Measurements from ENCODE around the gene QPCTL.
"Not testable (repeated sequence)": the region's sequence is repeated elsewhere in the genome, so short reads cannot be mapped to it uniquely, and the experiment has no call there.

Gene QPCTL

DNA sequence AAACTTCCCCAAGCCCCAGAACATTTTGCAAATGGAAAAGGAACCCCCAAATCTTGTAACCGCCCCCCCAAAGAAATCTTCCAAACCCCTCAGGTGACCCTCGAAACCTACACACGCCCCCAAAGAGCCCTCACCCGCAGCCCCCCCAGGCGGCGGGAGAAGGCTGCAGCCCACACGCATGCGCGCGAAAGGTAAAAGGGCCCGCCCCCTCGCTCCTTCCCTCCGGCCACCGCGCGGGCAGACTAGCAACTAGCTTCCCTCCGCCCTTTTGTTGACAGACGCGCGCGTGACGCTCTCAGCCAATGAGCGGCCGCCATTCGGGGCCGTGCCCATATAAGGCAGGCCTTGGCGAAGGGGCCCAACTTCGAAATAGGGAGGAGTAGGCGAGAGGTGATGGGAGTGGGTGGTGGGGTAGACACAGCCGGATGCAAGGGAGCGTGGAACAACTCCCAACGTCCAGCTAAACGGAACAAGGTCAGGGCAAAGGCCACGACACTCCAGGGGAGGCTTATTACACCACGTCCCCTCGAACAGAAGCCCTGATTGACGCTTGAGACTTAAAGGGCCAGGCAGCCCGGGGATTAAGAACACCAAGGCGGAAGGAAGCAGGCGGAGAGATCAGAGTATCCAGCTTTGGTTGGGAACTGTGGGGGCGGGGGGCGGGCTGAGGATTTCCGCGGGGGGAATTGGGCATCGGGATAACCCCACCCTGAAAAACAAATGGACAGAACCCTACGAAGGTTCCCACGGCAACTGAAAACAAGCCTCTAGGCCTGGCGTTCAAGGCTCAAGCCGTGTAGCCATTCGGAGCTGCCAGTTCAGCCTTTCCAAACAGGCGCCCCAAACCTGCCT is 24.9 kb downstream of the QPCTL start:
- DNase-seq (ENCODE audit: low spot score): peak; percentile 98

GRCh38 chr19:45717983-45718650 is 25.7 kb downstream of the QPCTL start:
- DNase-seq (ENCODE audit: low spot score): no peak

DNA sequence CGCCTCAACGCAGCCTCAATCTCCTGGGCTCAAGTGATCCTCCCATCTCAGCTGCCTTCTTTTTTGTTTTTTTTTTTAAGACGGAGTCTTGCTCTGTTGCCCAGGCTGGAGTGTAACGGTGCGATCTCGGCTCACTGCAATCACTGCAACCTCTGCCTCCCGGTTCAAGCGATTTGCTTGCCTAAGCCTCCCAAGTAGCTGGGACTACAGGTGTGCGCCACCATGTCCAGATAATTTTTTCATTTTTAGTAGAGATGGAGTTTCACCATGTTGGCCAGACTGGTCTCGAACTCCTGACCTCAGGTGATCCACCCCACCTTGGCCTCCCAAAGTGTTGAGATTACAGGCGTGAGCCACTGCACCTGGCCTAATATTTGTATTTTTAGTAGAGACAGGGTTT is 27.6 kb downstream of the QPCTL start:
- DNase-seq (ENCODE audit: low spot score): not testable (repeated sequence)

GRCh38 chr19:45728683-45729082 is 36.2 kb downstream of the QPCTL start:
- not testable (repeated sequence) for DNase-seq (ENCODE audit: low spot score)

DNA sequence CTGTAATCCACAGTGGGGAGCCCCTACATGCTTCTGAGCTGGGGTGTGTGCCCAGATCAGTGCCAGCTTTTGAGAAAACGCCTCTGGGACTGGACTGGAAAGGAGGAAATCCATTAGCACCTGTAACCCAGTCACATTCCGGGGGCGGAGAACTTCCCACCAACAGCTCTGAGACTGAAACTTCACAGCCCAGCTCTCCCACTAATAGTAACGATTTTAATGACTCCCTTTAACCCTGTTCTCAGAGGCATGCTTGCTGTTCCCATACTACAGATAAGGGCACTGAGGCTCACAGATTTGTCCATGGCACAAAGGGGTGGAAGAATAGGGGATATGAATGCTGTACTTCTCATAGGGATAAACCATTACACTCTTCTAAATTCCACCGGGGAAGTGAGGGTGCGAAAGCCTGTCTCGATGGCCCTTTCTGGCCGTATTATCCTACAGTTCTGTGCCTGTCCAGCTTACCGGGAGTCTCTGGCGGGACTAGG is 37.4 kb downstream of the QPCTL start:
- DNase-seq (ENCODE audit: low spot score): no peak

DNA sequence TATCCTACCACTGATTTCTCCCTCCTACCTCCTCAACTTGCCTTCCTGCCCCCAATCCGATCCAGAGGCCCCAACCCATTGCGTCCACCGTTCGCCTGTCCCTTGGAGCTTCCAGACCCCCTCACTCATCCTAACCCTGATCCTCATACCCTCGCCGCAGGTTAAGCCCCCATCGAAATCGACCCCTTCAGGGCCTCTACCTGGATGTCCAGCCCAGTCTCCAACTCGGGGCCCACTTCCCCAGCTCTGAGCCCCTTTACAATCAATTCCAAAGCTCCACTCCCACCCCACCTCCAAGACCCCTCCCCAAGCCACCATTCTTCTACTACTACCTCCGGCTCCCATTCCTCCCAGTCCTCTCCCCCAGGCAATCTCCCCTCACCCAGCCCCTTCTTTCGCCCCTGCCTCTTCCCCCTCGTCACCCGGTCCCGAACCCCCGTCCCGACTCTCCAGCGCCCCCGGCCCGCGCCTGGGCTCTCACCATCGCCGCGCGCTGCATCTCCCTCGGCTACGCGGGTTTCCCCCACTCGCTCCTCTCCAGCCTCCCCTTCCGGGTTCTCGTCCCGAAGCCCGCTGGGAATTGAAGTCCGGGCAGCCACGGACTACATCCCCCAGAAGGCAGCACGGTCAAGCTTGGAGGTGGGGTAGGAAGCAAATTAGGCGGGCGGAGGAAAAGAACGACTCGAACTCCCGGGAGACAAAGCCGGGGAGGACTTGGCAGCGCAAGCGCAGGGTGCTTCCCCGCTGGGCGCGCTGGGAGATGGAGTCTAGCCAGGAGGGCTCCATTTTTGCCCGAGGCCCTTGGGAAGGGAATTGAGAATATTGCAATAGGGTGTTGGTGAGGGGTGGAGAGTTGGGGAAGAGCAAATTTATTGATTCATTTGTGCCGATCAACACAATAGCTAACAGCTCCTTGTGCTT is 38.2 kb downstream of the QPCTL start, which contains the start of gene FBXO46:
Gene FBXO46, minus strand, starts transcription at position 529 of the 921 bp plus-strand sequence. CDS start 17,401 bp downstream, outside the sequence.
- peak; percentile 96 for DNase-seq (ENCODE audit: low spot score)

- no peak for DNase-seq (ENCODE audit: low spot score)
Measured at GRCh38 chr19:45733160-45733810, 40.8 kb downstream of the QPCTL start, which contains the start of gene MEIOSIN. MEIOSIN (plus strand) TSS chr19:45733439; CDS start chr19:45735377, 1,938 bp downstream.

DNA sequence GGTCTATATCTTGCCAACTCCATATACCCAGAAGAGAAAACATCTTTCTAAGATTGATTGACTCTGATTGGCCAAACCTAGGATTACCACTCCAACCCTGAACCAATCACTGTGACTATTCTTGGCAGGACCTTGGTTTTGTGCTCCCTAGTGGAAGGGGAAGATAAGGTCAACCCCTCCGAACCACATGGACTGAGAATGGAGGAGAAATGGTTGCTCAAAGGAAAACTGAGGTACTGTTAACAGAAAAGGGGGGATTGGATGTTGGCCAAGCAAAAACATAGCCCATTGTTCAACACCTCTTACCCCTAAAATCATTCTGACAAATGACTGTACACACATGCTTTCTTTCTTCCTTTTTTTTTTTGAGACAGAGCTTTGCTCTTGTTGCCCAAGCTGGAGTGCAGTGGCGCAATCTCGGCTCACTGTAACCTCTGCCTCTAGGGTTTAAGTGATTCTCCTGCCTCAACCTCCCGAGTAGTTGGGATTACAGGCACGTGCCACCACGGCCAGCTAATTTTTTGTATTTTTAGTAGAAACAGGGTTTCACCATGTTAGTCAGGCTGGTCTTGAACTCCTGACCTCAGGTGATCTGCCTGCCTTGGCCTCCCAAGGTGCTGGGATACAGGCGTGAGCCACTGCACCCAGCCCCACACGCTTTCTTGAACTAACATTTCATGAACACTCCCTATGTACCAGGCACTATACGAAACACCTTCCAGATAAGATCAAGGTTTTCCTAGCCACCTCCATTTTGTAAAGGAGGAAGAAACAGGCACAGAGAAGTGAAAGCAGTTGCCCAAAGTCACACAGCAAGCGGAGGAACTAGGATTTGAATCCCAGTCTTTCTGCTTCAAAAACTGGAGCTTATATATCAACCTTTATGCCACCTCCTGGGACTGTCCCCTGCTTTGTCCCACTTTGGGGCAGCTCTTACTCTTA is 47.3 kb downstream of the QPCTL start:
- DNase-seq (ENCODE audit: low spot score): no peak

DNA sequence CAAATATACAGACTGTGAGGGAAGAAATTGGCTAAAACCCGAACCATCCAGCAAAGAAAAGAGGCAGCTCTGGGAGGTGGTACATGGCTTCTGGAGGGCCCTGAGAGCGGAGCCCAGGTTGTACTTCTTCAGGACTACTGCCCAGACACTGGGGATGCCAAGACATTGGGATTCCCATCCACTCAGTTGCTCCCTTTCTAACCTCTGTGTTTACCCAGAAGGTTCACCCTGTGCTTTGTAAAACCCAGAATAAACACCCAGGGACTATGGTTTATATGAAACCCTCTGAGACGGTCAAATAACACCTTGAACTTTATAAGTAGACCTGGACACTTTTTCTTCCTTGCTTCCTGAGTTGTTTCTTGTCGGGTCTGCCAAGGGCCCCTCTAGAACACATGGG is 50.5 kb downstream of the QPCTL start:
- no peak for DNase-seq (ENCODE audit: low spot score)

GRCh38 chr19:45745606-45746005 is 53.1 kb downstream of the QPCTL start:
- no peak for DNase-seq (ENCODE audit: low spot score)

DNA sequence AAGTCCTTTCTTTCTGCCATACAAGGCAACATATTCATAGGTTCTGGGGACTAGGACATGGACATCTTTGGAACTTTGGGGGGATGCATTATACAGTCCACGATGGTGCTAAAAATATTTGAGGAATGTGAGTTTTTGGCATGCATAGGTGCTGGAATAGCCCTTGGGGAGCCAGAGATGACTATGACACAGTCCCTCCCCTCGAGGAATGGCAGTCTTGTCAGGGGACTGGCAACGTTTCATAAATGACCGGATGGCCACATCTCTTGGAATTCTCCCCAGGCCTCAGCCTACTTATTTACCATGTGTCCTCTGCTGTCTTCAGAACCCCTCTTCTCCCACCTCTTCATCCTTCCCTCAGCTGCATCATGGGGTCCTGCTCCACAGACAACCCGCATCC is 54.4 kb downstream of the QPCTL start:
- no peak for DNase-seq (ENCODE audit: low spot score)

GRCh38 chr19:45747513-45747912 is 55.0 kb downstream of the QPCTL start:
- no peak for DNase-seq (ENCODE audit: low spot score)

GRCh38 chr19:45751483-45751882 is 59.0 kb downstream of the QPCTL start:
- not testable (repeated sequence) for DNase-seq (ENCODE audit: low spot score)

- DNase-seq (ENCODE audit: low spot score): no peak
Measured at GRCh38 chr19:45752639-45753038, 60.2 kb downstream of the QPCTL start.

GRCh38 chr19:45753548-45753947 is 61.1 kb downstream of the QPCTL start:
- no peak for DNase-seq (ENCODE audit: low spot score)

Data from CD4-positive, alpha-beta T cell treated with Interleukin-2 at 100 ng/mL for 4 hours (primary cell).